Tibial artery (tissue), 4 donors: ENCODE results near the gene GP2.

Experiments
- DNase-seq, 2 donors: peaks; one replicate each; pipeline ENCODE4 v3.0.0-alpha.2; 2019
- H3K27ac ChIP-seq, 2 donors: fragments of 200-600 bp; sonication (generic) in 1 of 2; 1 replicate in 1 of 2; 2 replicates in 1 of 2; pipeline ENCODE4 v1.5.1; 2018 to 2019; ENCODE audit warnings: mild to moderate bottlenecking in 1 of 2
- H3K27me3 ChIP-seq, 2 donors: fragments of 200-600 bp; sonication (generic) in 1 of 2; one replicate each; pipeline versions ENCODE4 v1.5.1 to v1.6.0; 2016 to 2019
- H3K36me3 ChIP-seq, 3 donors: fragments of 200-600 bp; sonication (generic) in 2 of 3; one replicate each; pipeline ENCODE4 v1.5.1; 2016 to 2019; ENCODE audit warnings: mild to moderate bottlenecking in 2 of 3
- H3K4me1 ChIP-seq, 4 donors: fragments of 200-600 bp; sonication (generic) in 2 of 4; 1 replicate in 3 of 4; 2 replicates in 1 of 4; pipeline ENCODE4 v1.5.1; 2016 to 2019
- H3K4me3 ChIP-seq, 2 donors: fragments of 200-600 bp; sonication (generic) in 1 of 2; 1 replicate in 1 of 2; 2 replicates in 1 of 2; pipeline ENCODE4 v1.5.1; 2018 to 2019; ENCODE audit warnings: mild to moderate bottlenecking in 2 of 2
- H3K9me3 ChIP-seq, 3 donors: fragments of 200-600 bp; sonication (generic) in 1 of 3; one replicate each; pipeline ENCODE4 v1.5.1; 2016 to 2019
- intact Hi-C: fragments of 100-400 bp; cut with DNase I; formaldehyde crosslinking; loops from one replicate; pipeline ENCODE4 v1.15.0; 2023; ENCODE audit warnings: low total_unique reads
- TF ChIP-seq, protein P1 (sequence below), 2 experiments: fragments of 200-600 bp in 1 of 2; fragments of 450-650 bp in 1 of 2; IDR thresholded peaks; one replicate each; pipeline ENCODE4 v1.5.1; 2017 to 2019; ENCODE audit warnings: antibody characterized with exemption in 2 of 2, mild to moderate bottlenecking in 1 of 2, moderate library complexity in 1 of 2

GP2 gene

DNA sequence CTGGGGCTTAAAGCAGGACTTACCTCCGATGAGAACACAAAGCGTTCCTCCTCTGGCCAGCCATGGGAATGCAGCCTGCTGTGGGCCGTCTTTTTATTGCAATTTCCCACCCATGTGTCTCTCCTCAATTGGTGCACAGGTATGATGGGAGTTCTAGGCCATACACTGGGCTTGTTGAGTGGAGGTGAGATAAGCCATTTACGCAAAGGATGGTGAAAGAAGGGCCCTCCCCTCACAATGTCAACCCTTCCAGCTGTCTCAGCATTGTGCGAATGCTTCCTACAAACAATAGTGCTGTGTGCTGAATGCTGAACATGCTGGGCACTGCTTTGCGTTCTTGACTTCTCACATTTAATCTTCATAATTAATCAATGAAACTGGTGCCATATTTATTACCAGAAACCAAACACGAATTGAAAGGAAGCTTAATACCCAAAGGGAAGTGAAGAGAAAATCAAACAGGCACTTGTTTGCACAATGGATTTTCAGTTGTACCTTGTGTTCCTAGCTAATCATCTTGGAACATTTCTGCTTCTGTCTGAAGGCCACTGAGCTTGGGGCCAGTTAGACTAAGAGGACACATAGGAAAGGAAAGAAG lies at the start of gene GP2:
Gene GP2 (minus strand): TSS at position 70 of the 598 bp plus-strand sequence. CDS start 1,082 bp downstream, outside the sequence.
- H3K4me3 ChIP-seq, result no peak within 1 kb of the TSS
- H3K4me1 ChIP-seq, result no peaks in the 10 kb centered on the region
- no peak for DNase-seq
- H3K27me3 ChIP-seq, result no peaks in the 10 kb centered on the region
- H3K27ac ChIP-seq, result no peak within 1 kb of the TSS
- TF ChIP-seq, protein P1, sequence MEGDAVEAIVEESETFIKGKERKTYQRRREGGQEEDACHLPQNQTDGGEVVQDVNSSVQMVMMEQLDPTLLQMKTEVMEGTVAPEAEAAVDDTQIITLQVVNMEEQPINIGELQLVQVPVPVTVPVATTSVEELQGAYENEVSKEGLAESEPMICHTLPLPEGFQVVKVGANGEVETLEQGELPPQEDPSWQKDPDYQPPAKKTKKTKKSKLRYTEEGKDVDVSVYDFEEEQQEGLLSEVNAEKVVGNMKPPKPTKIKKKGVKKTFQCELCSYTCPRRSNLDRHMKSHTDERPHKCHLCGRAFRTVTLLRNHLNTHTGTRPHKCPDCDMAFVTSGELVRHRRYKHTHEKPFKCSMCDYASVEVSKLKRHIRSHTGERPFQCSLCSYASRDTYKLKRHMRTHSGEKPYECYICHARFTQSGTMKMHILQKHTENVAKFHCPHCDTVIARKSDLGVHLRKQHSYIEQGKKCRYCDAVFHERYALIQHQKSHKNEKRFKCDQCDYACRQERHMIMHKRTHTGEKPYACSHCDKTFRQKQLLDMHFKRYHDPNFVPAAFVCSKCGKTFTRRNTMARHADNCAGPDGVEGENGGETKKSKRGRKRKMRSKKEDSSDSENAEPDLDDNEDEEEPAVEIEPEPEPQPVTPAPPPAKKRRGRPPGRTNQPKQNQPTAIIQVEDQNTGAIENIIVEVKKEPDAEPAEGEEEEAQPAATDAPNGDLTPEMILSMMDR (IDR thresholded peaks at IDR 0.05), result no peak
- H3K36me3 ChIP-seq, result no peaks in the 10 kb centered on the region
- intact Hi-C loops, result no loop called here
- H3K9me3 ChIP-seq, result no peaks in the 10 kb centered on the region

DNA sequence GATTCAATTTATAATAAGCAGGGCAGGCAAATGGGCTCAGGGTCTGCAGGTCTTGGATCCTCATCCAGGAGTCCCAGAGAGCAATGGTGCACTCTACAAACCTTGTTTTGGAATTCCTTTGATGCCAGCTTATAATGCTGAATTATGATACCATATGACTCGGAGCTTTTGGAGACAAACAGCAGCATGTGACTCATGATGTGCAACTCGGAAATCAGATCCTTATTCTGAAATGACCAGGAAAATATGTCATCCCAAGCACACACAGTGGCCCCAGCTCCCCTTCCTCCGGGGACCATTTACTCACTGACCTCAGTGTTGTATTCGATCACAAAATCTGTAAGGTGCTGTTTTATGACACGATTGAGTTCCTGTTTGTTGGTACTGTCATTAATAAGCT lies 45.4 kb upstream of the GP2 start:
- DNase-seq, result no peak
- Histone ChIP-seq H3K9me3 (no peaks in the 10 kb centered on the region), H3K4me3 (no peak overlapping the region), H3K27ac (no peak overlapping the region), H3K36me3 (no peaks in the 10 kb centered on the region), H3K27me3 (peaks cover 0 to 16% of the 10 kb centered on the region in 2 donors), H3K4me1 (no peaks in the 10 kb centered on the region)
- TF ChIP-seq, protein P1 (IDR thresholded peaks at IDR 0.05), result no peak
- intact Hi-C loops, result no loop called here

GRCh38 chr16:20369452-20370054 lies 42.2 kb upstream of the GP2 start:
- H3K4me3 ChIP-seq, result no peak overlapping the region
- H3K9me3 ChIP-seq, result no peaks in the 10 kb centered on the region
- intact Hi-C loops, result no loop called here
- H3K27me3 ChIP-seq, result peaks cover 0 to 15% of the 10 kb centered on the region in 2 donors
- no peak for DNase-seq
- H3K4me1 ChIP-seq, result no peaks in the 10 kb centered on the region
- TF ChIP-seq, protein P1 (IDR thresholded peaks at IDR 0.05), result no peak
- H3K36me3 ChIP-seq, result no peaks in the 10 kb centered on the region
- no peak overlapping the region for H3K27ac ChIP-seq

DNA sequence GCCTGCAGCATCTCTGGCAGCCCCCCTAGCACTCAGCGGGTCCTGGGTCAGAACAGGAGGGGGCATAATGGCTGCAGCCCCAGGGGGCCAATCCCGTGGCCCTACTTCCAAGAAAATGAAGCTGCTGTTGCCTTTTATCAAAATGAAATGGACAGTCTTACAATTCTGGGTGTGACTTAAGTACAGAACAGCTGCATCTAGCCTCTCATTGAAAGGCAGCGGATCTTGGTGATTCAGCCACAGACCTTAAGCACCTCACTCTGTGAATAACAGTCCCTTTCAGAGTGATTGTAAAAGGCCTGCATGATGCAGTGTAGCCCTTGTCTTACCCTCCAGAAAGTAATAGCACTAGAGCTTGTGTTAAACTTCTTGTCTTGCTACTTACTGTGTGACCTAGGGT lies 36.7 kb upstream of the GP2 start:
- H3K27ac ChIP-seq, result no peak overlapping the region
- no peak overlapping the region for H3K4me3 ChIP-seq
- H3K27me3 ChIP-seq, result peaks cover 0 to 9% of the 10 kb centered on the region in 2 donors
- TF ChIP-seq, protein P1 (IDR thresholded peaks at IDR 0.05), result no peak
- H3K4me1 ChIP-seq, result peaks cover 0 to 8% (median 0%) of the 10 kb centered on the region in 4 donors
- DNase-seq, result no peak
- intact Hi-C loops, result no loop called here
- H3K9me3 ChIP-seq, result no peaks in the 10 kb centered on the region
- H3K36me3 ChIP-seq, result no peaks in the 10 kb centered on the region

DNA sequence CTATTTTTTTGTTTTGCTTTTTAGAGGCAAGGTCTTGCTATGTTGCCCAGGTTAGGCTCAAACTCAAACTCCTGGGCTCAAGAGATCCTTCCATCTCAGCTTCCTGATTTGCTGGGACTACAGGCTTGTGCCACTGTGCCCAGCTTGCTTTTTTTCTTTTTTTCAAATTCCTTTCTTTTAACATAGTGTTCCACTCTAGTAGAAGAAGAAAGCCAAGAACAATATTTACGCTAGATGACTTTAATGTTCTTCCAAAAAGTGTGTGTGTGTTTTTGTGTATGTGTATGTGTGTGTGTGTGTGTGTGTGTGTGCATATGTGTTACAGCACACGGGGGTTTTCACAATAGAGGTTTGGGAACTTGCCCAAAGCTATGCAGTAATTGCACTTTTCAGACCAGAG lies 35.9 kb upstream of the GP2 start:
- Histone ChIP-seq H3K36me3 (no peaks in the 10 kb centered on the region), H3K4me1 (peaks cover 0 to 8% (median 0%) of the 10 kb centered on the region in 4 donors), H3K27ac (no peak overlapping the region), H3K27me3 (peaks cover 0 to 6% of the 10 kb centered on the region in 2 donors), H3K4me3 (no peak overlapping the region), H3K9me3 (no peaks in the 10 kb centered on the region)
- no peak for DNase-seq
- intact Hi-C loops, result no loop called here
- TF ChIP-seq, protein P1 (IDR thresholded peaks at IDR 0.05), result no peak
